ENCODE measurements around the gene NDUFB7.
A peak's percentile ranks its signal among the peaks of the same experiment; 100 is the strongest.
"Not testable (repeated sequence)": the region's sequence is repeated elsewhere in the genome, so short reads cannot be mapped to it uniquely, and the experiment has no call there.

The NDUFB7 gene

DNA sequence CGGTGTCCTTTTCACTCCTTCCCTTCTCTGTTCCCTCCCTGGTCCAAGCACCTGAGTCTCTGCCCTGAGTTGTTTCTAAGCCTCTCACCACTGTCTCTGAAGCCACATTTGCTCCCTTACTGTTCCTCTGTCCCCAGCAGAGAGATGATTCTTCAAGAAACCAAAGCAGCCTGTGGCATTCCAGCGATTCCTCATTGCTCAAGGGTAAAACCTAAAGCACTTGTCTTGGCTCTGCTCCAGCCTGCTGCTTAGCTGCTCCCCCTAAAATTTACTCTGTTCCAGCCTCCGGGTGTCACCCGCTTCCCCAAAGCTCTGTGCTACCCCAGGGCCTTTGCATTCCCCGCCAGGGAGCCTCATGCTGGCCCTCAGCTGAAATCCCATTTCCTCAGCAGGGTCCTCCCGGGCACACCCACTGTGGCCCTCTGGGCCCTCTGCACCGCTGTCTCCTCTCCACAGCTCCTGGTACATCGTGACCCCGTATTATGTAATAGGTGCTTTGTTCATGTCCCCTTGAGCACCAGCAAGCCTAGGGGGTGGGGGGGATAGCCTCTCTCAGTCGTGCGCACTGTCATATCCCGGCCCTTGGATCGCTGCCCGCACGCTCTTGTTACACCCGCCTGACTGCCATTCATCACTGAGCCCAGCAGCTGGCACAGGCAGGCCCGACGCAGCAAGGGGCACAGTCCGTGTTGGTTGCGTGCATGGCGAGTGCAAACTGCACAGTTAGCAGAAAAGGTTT lies 26.7 kb downstream of the NDUFB7 start:
- no peak for TF ChIP-seq Cebpa-rat (IDR thresholded peaks at IDR 0.05)
- Histone ChIP-seq H3K4me2 (peak overlapping the region; percentile 72 to 98 (median 93)), H3K36me3 (peaks cover 9 to 28% (median 14%) of the 10 kb centered on the region in 11 experiments; a peak in 18 of 22 replicates), H3K9ac (peak overlapping the region in 9 of 11 experiments; percentile 9 to 70 (median 54); a peak in 15 of 22 replicates), H3K9me3 (replicated peaks in 1 of 11) (no peaks in the 10 kb centered on the region), H3K27me3 (no peaks in the 10 kb centered on the region), H4K20me1 (peaks cover 28 to 68% (median 57%) of the 10 kb centered on the region in 11 experiments; a peak in 20 of 22 replicates), H3K4me1 (peaks cover 53 to 93% (median 78%) of the 10 kb centered on the region in 10 experiments), H3K4me3 (peak overlapping the region in 9 of 10 experiments; percentile 13 to 51 (median 28); a peak in 7 of 20 replicates), H3K27ac (peak overlapping the region in 8 of 11 experiments; percentile 2 to 73 (median 48); a peak in 13 of 22 replicates)

DNA sequence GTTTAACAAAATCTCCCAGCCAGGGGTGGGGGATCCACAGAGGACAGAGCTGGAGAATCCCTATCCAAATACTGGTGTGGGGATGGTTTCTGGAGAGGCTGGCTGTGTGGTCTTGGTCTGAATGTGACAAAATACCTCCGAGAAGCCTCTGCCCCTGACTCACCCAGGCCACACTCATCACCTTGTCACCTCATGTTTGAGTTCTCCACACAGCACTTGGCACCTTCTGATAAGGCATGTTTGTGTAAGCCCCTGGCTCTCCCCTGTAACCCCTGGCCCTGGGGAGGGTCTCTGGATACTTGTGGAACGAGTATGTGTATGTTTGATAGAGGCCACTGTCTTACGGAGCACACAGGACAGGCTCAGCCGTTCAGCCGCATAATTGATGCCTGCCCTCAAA lies 27.8 kb downstream of the NDUFB7 start:
- H4K20me1 ChIP-seq = peaks cover 28 to 68% (median 55%) of the 10 kb centered on the region in 11 experiments; a peak in 20 of 22 replicates
- peak overlapping the region in 8 of 11 experiments; percentile 21 to 73 (median 58); a peak in 15 of 22 replicates for H3K27ac ChIP-seq
- no peaks in the 10 kb centered on the region for H3K27me3 ChIP-seq
- 0 out of 20 replicates have a peak overlapping the region, but pooled peaks of 1 of the 10 experiments have one; percentile 25 for H3K4me3 ChIP-seq
- H3K4me1 ChIP-seq = peaks cover 43 to 87% (median 74%) of the 10 kb centered on the region in 10 experiments
- no peaks in the 10 kb centered on the region for H3K9me3 ChIP-seq (replicated peaks in 1 of 11)
- peak overlapping the region; percentile 72 to 98 (median 93); a peak in 21 of 22 replicates for H3K4me2 ChIP-seq
- TF ChIP-seq Cebpa-rat (IDR thresholded peaks at IDR 0.05) = no peak
- peaks cover under 1 to 29% (median 11%) of the 10 kb centered on the region in 11 experiments; a peak in 17 of 22 replicates for H3K36me3 ChIP-seq
- H3K9ac ChIP-seq = peak overlapping the region in 8 of 11 experiments; percentile 1 to 67 (median 50); a peak in 11 of 22 replicates

DNA sequence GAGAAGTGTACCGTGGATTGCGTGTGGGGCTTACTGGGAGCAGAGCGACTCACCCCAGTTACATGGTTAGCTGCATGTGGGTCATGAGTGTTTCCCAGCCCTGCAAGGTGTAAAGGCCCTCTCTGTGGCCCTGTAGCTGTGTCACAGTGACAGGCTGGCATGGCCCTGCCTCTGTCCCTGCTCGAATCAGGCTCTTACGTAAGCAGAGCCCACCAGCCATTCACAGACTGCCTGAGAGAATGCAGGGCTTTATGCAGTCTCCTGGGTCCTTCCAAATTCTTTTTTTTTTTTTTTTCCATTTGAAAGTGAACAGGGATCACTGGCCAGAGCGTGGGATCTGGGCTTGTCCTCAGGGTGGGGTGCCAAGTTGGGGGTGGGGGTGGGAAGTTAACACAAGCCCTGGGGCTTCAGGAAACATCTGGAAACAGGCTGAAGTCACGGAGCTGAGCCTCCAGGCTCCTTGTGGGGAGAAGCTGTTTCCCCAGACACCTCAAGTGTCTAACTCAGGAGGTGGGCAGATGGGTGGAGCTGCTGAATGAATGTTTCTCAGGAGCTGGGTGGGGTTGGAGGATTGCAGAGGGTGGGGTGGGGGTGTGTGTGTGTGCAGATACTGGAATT lies 29.0 kb downstream of the NDUFB7 start:
- peaks cover 0 to 19% (median 5%) of the 10 kb centered on the region in 11 experiments; a peak in 6 of 22 replicates for H3K36me3 ChIP-seq
- no peaks in the 10 kb centered on the region for H3K27me3 ChIP-seq
- peak overlapping the region in 9 of 11 experiments; percentile 20 to 67 (median 44); a peak in 12 of 22 replicates for H3K9ac ChIP-seq
- no peak overlapping the region for H3K4me3 ChIP-seq
- TF ChIP-seq Cebpa-rat (IDR thresholded peaks at IDR 0.05) = no peak
- peak overlapping the region in 9 of 11 experiments; percentile 7 to 79 (median 60); a peak in 17 of 22 replicates for H3K27ac ChIP-seq
- H3K4me1 ChIP-seq = peaks cover 43 to 83% (median 71%) of the 10 kb centered on the region in 10 experiments
- H4K20me1 ChIP-seq = peaks cover 28 to 73% (median 58%) of the 10 kb centered on the region in 11 experiments; a peak in 20 of 22 replicates
- H3K9me3 ChIP-seq (replicated peaks in 1 of 11) = no peaks in the 10 kb centered on the region
- peak overlapping the region; percentile 58 to 79 (median 67) for H3K4me2 ChIP-seq

DNA sequence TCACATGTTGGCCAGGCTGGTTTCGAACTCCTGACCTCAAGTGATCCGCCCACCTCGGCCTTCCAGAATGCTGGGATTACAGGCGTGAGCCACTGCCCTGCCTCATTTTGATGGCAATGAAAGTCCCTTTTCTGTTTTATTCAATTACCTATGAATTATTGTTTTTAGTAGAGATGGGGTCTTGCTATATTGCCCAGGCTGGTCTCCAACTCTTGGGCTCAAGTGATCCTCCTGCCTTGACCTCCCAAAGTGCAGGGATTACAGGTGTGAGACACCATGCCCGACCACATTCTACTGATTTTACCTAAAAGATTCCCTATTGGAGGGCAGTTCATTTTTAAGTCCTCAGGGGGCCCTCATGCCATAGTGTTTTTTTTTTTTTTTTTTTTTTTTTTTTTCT lies 29.9 kb downstream of the NDUFB7 start:
- not testable (repeated sequence) for H3K4me3 ChIP-seq, H3K27me3 ChIP-seq

DNA sequence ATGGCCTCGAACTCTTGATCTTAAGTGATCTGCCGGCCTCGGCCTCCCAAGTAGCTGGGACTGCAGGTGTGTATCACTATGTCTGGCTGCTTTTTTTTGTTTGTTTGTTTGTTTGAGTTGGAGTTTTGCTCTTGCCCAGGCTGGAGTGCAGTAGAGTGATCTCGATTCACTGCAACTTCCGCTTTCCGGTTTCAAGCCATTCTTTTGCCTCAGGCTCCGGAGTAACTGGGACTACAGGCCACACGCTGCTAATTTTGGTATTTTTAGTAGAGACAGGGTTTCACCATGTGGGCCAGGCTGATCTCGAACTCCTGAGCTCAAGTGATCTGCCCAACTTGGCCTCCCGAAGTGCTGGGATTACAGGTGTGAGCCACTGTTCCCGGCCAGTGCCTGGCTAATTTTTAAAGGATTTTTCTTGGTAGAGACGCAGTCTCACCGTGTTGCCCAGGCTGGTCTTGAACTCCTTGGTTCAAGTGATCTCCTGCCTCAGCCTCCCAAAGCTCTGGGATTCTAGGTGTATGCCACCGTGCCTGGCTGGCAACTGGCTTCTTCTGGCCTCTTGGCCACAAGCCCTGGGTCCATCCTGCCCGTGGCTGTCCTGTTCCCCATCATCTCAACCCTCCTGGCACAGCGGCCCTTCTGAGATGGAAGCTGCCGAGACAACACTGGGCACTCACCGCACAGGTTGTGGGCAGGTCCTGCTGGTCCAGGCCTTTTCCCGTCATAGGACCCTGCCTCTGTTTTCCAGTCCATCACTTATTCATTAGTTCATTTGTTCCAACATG lies 30.9 kb downstream of the NDUFB7 start:
- no peak for TF ChIP-seq Cebpa-rat (IDR thresholded peaks at IDR 0.05)
- no peaks in the 10 kb centered on the region for H3K27me3 ChIP-seq
- peaks cover 0 to 19% (median 4%) of the 10 kb centered on the region in 11 experiments; a peak in 5 of 22 replicates for H3K36me3 ChIP-seq
- H3K27ac ChIP-seq = peak overlapping the region in 4 of 11 experiments; percentile 4 to 79 (median 14); a peak in 5 of 22 replicates
- no peak overlapping the region for H3K4me2 ChIP-seq
- 0 out of 22 replicates have a peak overlapping the region, but pooled peaks of 1 of the 11 experiments have one; percentile 9 for H3K9ac ChIP-seq
- H3K4me3 ChIP-seq = no peak overlapping the region
- H3K4me1 ChIP-seq = peaks cover 40 to 79% (median 66%) of the 10 kb centered on the region in 10 experiments
- no peaks in the 10 kb centered on the region for H3K9me3 ChIP-seq (replicated peaks in 1 of 11)
- peaks cover 27 to 73% (median 54%) of the 10 kb centered on the region in 11 experiments; a peak in 20 of 22 replicates for H4K20me1 ChIP-seq

More for the DNA sequence above, 29.9 kb downstream of the NDUFB7 start:
- peaks cover 35 to 76% (median 59%) of the 10 kb centered on the region in 11 experiments; a peak in 20 of 22 replicates for H4K20me1 ChIP-seq
- not testable (repeated sequence) for H3K9ac ChIP-seq; H3K9me3 ChIP-seq (replicated peaks in 1 of 11)
- peaks cover 0 to 19% (median 5%) of the 10 kb centered on the region in 11 experiments; a peak in 5 of 22 replicates for H3K36me3 ChIP-seq
- H3K4me2 ChIP-seq = peak overlapping the region in 9 of 11 experiments; percentile 58 to 79 (median 67); a peak in 16 of 22 replicates
- H3K4me1 ChIP-seq = peaks cover 43 to 82% (median 69%) of the 10 kb centered on the region in 10 experiments
- H3K27ac ChIP-seq = peak overlapping the region in 6 of 11 experiments; percentile 52 to 79 (median 64); a peak in 9 of 22 replicates

DNA sequence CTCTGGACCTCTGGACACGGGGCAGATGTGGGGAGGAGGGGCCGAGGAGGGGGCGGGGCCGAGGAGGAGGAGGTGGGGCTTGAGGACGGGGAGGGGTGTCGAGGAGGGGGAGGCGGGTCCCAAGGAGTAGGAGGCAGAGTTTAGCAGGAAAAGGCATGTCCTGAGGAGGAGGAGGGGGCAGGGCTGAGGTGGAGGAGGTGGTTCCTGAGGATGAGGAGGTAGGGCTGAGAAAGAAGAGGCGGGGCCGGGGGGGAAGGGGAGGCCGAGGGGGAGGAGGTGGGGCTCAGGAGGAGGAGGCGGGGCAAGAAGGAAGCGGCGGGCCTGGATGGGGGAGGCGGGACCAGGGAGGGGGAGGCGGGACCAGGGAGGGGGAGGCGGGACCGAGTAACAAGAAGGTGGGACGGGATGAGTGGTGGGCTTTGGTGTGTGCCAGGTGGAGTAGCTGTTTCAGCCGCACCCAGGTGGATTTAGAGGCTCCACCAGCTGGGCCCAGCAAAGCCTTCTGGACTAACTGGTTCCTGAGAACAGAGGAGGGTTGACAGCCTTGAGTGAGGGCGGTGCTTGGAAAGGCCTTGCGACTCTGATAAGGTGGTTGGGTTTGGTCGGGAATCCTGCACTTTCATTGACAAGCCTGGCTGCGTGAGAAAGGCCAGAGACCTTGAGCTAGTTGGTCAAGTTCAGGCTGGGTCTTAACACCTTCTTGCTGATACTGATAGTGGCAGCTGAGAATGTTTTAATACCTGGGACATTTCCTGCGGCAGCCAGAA lies 34.8 kb downstream of the NDUFB7 start:
- no peak overlapping the region for H3K9ac ChIP-seq
- H4K20me1 ChIP-seq = peaks cover 16 to 67% (median 44%) of the 10 kb centered on the region in 11 experiments; a peak in 16 of 22 replicates

DNA sequence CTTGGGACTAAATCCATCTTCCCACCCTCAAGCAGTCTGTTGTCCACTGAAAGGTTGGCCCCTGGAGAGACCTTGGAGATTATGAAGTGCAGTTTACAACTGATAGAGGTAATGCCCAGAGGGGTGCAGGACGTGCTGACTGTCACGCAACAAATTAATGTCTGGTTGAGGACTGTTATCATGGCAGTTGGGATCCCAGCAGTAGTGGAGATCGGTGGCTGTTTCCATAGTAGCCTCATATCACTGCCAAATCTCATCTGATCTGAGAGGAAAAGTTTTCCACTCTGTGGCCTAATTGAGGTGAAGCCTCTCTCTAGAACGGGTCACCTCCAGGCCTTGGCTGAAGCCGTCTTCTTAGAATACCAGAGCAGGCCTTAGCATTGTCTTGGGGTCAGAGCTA lies 38.4 kb downstream of the NDUFB7 start:
- no peak for TF ChIP-seq Cebpa-rat (IDR thresholded peaks at IDR 0.05)
- Histone ChIP-seq H3K27me3 (no peaks in the 10 kb centered on the region), H3K9ac (peak overlapping the region in 3 of 11 experiments; percentile 20 to 23 (median 22); a peak in 3 of 22 replicates), H3K4me1 (peaks cover 43 to 71% (median 63%) of the 10 kb centered on the region in 10 experiments), H3K9me3 (replicated peaks in 1 of 11) (no peaks in the 10 kb centered on the region), H3K27ac (peak overlapping the region in 5 of 11 experiments; percentile 6 to 79 (median 53); a peak in 8 of 22 replicates), H4K20me1 (peaks cover 12 to 69% (median 35%) of the 10 kb centered on the region in 11 experiments; a peak in 17 of 22 replicates), H3K36me3 (peaks cover 0 to 25% (median 10%) of the 10 kb centered on the region in 11 experiments; a peak in 16 of 22 replicates), H3K4me3 (no peak overlapping the region), H3K4me2 (peak overlapping the region in 1 of 11 experiments; percentile 87; a peak in 2 of 22 replicates)

More for the DNA sequence above, 34.8 kb downstream of the NDUFB7 start:
- Histone ChIP-seq H3K4me2 (peak overlapping the region in 2 of 11 experiments; percentile 11 to 20; a peak in 3 of 22 replicates), H3K9me3 (replicated peaks in 1 of 11) (no peaks in the 10 kb centered on the region), H3K4me3 (no peak overlapping the region), H3K36me3 (peaks cover 5 to 42% (median 14%) of the 10 kb centered on the region in 11 experiments; a peak in 17 of 22 replicates), H3K27ac (no peak overlapping the region), H3K27me3 (no peaks in the 10 kb centered on the region), H3K4me1 (peaks cover 29 to 69% (median 48%) of the 10 kb centered on the region in 10 experiments)
- no peak for TF ChIP-seq Cebpa-rat (IDR thresholded peaks at IDR 0.05)

Data from BLaER1 treated with 17β-estradiol and CSF1 and Interleukin-3, amounts not matched to agents 10 nM and 100 nM (cell line).